Spleen (tissue), 11 donors: ENCODE data around the gene CFAP54. TPM values are rescaled to one million over a fixed set of nuclear protein-coding genes. Genes with fewer than 3 reads are reported as not detected.

Experiments
- DNase-seq: peaks from one replicate; pipeline ENCODE4 v3.0.0-alpha.2; 2020
- H3K27ac ChIP-seq, 8 donors: fragments of 200-600 bp; sonication (generic) in 7 of 8; 1 replicate in 4 of 8; 2 replicates in 4 of 8; pipeline versions ENCODE4 v1.5.0 to v1.8.0; 2016 to 2021; ENCODE audit warnings: inconsistent platforms in 4 of 8, mild to moderate bottlenecking in 4 of 8, moderate library complexity in 1 of 8
- H3K27me3 ChIP-seq, 7 donors: fragments of 200-600 bp; sonication (generic) in 6 of 7; replicated peaks in 1 of 7; 1 replicate in 4 of 7; 2 replicates in 3 of 7; pipeline versions ENCODE4 v1.5.0 to v1.8.0; 2016 to 2021; ENCODE audit warnings: inconsistent platforms in 3 of 7, mild to moderate bottlenecking in 1 of 7
- H3K36me3 ChIP-seq, 6 donors: fragments of 200-600 bp; sonication (generic) in 5 of 6; 1 replicate in 4 of 6; 2 replicates in 2 of 6; pipeline versions ENCODE4 v1.5.0 to v1.8.0; 2016 to 2021; ENCODE audit warnings: inconsistent platforms in 2 of 6
- H3K4me1 ChIP-seq, 6 donors: fragments of 200-600 bp; sonication (generic) in 5 of 6; 1 replicate in 3 of 6; 2 replicates in 3 of 6; pipeline versions ENCODE4 v1.5.0 to v1.8.0; 2016 to 2021; ENCODE audit warnings: inconsistent platforms in 3 of 6
- H3K4me3 ChIP-seq, 8 donors: fragments of 200-600 bp; sonication (generic) in 7 of 8; 1 replicate in 4 of 8; 2 replicates in 4 of 8; pipeline versions ENCODE4 v1.5.0 to v1.8.0; 2016 to 2021; ENCODE audit warnings: inconsistent platforms in 4 of 8, mild to moderate bottlenecking in 4 of 8, moderate library complexity in 2 of 8
- H3K9me3 ChIP-seq, 8 donors: fragments of 200-600 bp; sonication (generic) in 7 of 8; 1 replicate in 4 of 8; 2 replicates in 4 of 8; pipeline versions ENCODE4 v1.5.0 to v1.8.0; 2016 to 2021; ENCODE audit warnings: inconsistent platforms in 4 of 8
- CTCF ChIP-seq, 11 experiments: fragments of 200-600 bp in 7 of 11; fragments of 450-650 bp in 4 of 11; sonication (generic) in 4 of 11; IDR thresholded peaks in 8 of 11; conservative IDR thresholded peaks in 3 of 11; 1 replicate in 7 of 11; 2 replicates in 4 of 11; pipeline versions ENCODE4 v1.4.0 to v1.8.0; 2016 to 2021; ENCODE audit warnings: antibody characterized with exemption in 11 of 11, inconsistent platforms in 4 of 11, mild to moderate bottlenecking in 1 of 11
- POLR2A ChIP-seq, 3 donors: fragments of 450-650 bp; IDR thresholded peaks; one replicate each; pipeline ENCODE4 v1.5.1; 2017; ENCODE audit warnings: antibody characterized with exemption in 3 of 3, mild to moderate bottlenecking in 1 of 3
- POLR2AphosphoS5 ChIP-seq, 3 donors: sonication (generic); formaldehyde crosslinking; IDR thresholded peaks; one replicate each; pipeline ENCODE4 v1.5.1; 2017; ENCODE audit warnings: antibody characterized with exemption in 3 of 3
- WGBS, 5 donors: extraction: QIAGEN DNeasy Blood & Tissue Kit in 3 of 5; methylation state at CpG; one replicate each; pipeline versions ENCODE4 v1.1.5 to v1.1.7; 2013 to 2018; 5-methylcytosine and 5-hydroxymethylcytosine counted together
- intact Hi-C: fragments of 100-400 bp; cut with DNase I; formaldehyde crosslinking; loops from one replicate; pipeline ENCODE4 v1.15.0; 2023; ENCODE audit warnings: low total_unique reads
- polyA plus RNA-seq, 3 donors: library from polyadenylated mRNA; stranded (reverse); fragments of 200-250 nt; gene quantifications; one replicate each; pipeline ENCODE4 v1.2.1, GENCODE V29; 2013
- total RNA-seq, 7 donors: library from RNA; depleted of rRNA in 3 of 7; stranded (reverse); fragments of >200 nt in 3 of 7; fragmentation: NEBNext Ultra II Directional in 4 of 7; extraction: Animal tissue kit (Norgen Biotek cat#: 25700) in 4 of 7; gene quantifications; one replicate each; pipeline versions ENCODE4 v1.1.0 to v1.2.1, GENCODE V29; 2016 to 2021
- donor health status: healthy with polysubstance abuse.
- donor health status: DM: no; HTN: no; CAD: no; lungs with moderate emphysema.
- donor health status: DM: no; HTN: no; CAD: no.
- donor health status: Bipolar disorder and iron deficiency.
- donor health status: healthy.
- donor health status: DM: no; HTN: no; CAD: no.
- donor health status: DM: yes; HTN: yes; CAD: no.

Gene CFAP54
- total and polyA plus RNA-seq, 10 donors = 0.09 to 3.6 (median 2.1) TPM

DNA sequence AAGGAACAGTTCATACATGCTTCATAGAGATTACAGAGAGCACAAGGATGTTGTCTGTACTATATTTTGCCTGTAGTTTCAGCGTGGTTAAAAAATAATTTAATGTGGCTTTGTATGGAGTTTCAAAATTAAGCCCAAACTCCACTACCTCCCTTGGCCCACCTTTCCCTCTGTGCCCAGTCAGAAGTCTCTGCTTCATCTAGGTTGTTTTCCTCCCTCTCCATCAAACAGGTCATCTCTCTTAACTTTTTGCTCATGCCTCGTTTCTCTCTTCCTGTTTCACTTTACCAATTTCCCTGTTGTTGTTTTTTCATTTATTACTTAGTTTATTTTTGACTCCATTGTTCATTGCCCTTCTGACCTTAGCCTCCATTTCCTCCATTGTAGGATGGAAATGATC lies 322.8 kb downstream of the CFAP54 start:
- Histone ChIP-seq H3K27ac (no peak overlapping the region), H3K36me3 (no peaks in the 10 kb centered on the region), H3K4me1 (no peaks in the 10 kb centered on the region), H3K27me3 (no peaks in the 10 kb centered on the region), H3K4me3 (no peak overlapping the region), H3K9me3 (peaks cover 0 to 5% (median 0%) of the 10 kb centered on the region in 8 donors)
- DNase-seq = no peak
- WGBS, 5 donors = 38 to 56% (median 40%) methylated on average over 2 of the region's 2 CpGs
- no peak for TF ChIP-seq POLR2AphosphoS5 (IDR thresholded peaks at IDR 0.05)
- no peak for TF ChIP-seq POLR2A (IDR thresholded peaks at IDR 0.05)
- TF ChIP-seq CTCF (IDR thresholded peaks at IDR 0.05 in 8 of 11, conservative IDR thresholded peaks at IDR 0.05 in 3 of 11) = no peak
- intact Hi-C loops = no loop called here

GRCh38 chr12:96814200-96814599 lies 324.8 kb downstream of the CFAP54 start:
- Histone ChIP-seq H3K9me3 (peaks cover 0 to under 1% (median 0%) of the 10 kb centered on the region in 8 donors), H3K36me3 (no peaks in the 10 kb centered on the region), H3K4me1 (no peaks in the 10 kb centered on the region), H3K27me3 (no peaks in the 10 kb centered on the region), H3K27ac (no peak overlapping the region), H3K4me3 (no peak overlapping the region)
- no peak for TF ChIP-seq POLR2AphosphoS5 (IDR thresholded peaks at IDR 0.05)
- TF ChIP-seq POLR2A (IDR thresholded peaks at IDR 0.05) = no peak
- no peak for TF ChIP-seq CTCF (IDR thresholded peaks at IDR 0.05 in 8 of 11, conservative IDR thresholded peaks at IDR 0.05 in 3 of 11)
- DNase-seq = no peak
- 76 to 92% (median 87%) methylated on average over 2 of the region's 2 CpGs for WGBS, 5 donors
- intact Hi-C loops = no loop called here

DNA sequence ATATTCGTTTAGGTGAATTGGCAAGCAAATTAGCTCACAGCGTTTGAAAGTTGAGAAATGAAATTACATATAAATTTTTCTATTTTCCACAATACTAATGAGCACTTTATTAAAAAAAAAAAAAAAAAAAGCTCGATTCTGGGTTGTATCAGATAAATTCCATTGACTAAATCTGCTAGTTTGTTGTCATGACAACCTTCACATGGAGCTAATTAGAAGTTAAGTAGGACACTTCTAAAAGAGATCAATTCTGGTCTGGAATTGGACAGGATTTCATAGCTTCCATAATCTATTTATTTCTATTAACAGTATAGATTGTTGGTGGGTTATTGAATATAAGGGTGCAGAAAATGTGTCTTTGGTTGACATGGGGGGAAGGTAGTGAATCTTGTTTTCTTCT lies 332.2 kb downstream of the CFAP54 start:
- TF ChIP-seq CTCF (IDR thresholded peaks at IDR 0.05 in 8 of 11, conservative IDR thresholded peaks at IDR 0.05 in 3 of 11) (no peak), POLR2AphosphoS5 (IDR thresholded peaks at IDR 0.05) (no peak), POLR2A (IDR thresholded peaks at IDR 0.05) (no peak)
- no peak for DNase-seq
- Histone ChIP-seq H3K27me3 (no peaks in the 10 kb centered on the region), H3K9me3 (peaks cover 0 to 9% (median 0%) of the 10 kb centered on the region in 8 donors), H3K4me1 (no peaks in the 10 kb centered on the region), H3K27ac (no peak overlapping the region), H3K4me3 (no peak overlapping the region), H3K36me3 (no peaks in the 10 kb centered on the region)
- intact Hi-C loops = no loop called here
- 73 to 89% (median 79%) methylated on average over 3 of the region's 3 CpGs for WGBS, 5 donors

DNA sequence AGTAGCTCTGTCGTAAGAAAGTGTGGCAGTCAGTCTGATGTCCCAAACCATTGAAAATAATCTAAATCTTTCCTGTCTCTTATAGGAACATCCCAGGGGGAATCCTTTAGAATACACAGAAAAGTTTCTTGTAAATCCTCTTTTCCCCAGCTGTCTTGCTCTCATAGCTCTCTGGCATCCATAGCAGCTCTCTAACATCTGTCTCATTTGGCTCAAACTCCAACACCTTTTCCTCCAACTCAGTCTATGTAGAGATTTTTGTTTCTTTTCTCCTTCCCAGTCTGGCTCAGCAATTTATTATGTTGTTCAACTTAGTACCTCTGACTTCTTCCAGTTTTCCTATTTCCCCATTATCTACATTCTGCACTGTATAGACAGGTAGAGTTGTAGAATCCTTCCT lies 333.3 kb downstream of the CFAP54 start:
- no peak for TF ChIP-seq POLR2A (IDR thresholded peaks at IDR 0.05)
- no peak for TF ChIP-seq CTCF (IDR thresholded peaks at IDR 0.05 in 8 of 11, conservative IDR thresholded peaks at IDR 0.05 in 3 of 11)
- no peak for TF ChIP-seq POLR2AphosphoS5 (IDR thresholded peaks at IDR 0.05)
- Histone ChIP-seq H3K27ac (no peak overlapping the region), H3K27me3 (no peaks in the 10 kb centered on the region), H3K9me3 (peaks cover 0 to 9% (median 0%) of the 10 kb centered on the region in 8 donors), H3K36me3 (no peaks in the 10 kb centered on the region), H3K4me3 (no peak overlapping the region), H3K4me1 (no peaks in the 10 kb centered on the region)
- intact Hi-C loops = no loop called here
- no peak for DNase-seq
- 84 to 95% (median 92%) methylated on average over 1 of the region's 1 CpG for WGBS, 5 donors
